ENCODE measurements around the gene ATP6V0C. TPM values are rescaled to one million over a fixed set of nuclear protein-coding genes. Genes with fewer than 3 reads are reported as not detected.

The ATP6V0C gene
- total RNA-seq, 1 experiment from 2014 or later, result 249 TPM

DNA sequence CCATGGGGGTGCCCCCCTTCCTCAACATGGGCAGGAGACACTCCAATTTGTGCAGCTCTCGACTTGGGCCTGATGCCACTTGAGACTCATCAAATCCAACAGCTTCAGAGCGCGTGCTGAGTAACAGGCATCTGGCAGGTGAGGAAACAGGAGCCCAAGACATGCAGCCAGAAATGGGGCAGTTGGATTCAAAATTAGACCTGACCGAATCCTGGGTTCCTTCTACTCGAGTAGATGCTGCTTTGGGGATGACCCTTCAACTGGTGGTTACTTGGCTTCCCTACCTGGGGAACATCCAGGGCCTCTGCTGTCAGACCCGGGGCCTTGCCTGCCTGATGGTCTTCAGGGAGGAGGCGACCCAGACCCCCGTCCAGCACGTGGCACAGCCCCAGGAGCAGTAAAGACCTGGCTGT is 43.1 kb upstream of the ATP6V0C start:
- H3K9me2 ChIP-seq (ENCODE audit: insufficient read depth), result no peaks in the 10 kb centered on the region
- peaks cover 19% of the 10 kb centered on the region; the same call in 1 of the 2 replicates for H3K4me1 ChIP-seq (replicated peaks; ENCODE audit: insufficient read depth)
- H2AFZ ChIP-seq, result no peak overlapping the region
- POLR2A ChIA-PET (ENCODE audit: unreplicated experiment), result interaction anchor here (0.6 to 0.7 kb wide), 2 partner anchors 168 to 213 kb away, joined by 3 to 6 read pairs; no protein-coding TSS in a partner anchor
- no peak overlapping the region for H3K4me3 ChIP-seq
- H3K27me3 ChIP-seq (ENCODE audit: insufficient read depth, low read depth), result no peaks in the 10 kb centered on the region
- DNase-seq, result no peak
- intact Hi-C loops (cut with micrococcal nuclease; ENCODE audit: unreplicated experiment), result no loop called here
- no peaks in the 10 kb centered on the region for H3K36me3 ChIP-seq (ENCODE audit: low read depth)
- H3F3A ChIP-seq (ENCODE audit: insufficient read depth, low read depth), result peaks cover 29% of the 10 kb centered on the region; the same call in 1 of the 2 replicates
- H3K27ac ChIP-seq, result no peak overlapping the region
- H3K4me2 ChIP-seq, result no peak overlapping the region
- H3K9me3 ChIP-seq (ENCODE audit: insufficient read depth, low read depth), result no peaks in the 10 kb centered on the region
- no peak for TF ChIP-seq EZH2 (IDR thresholded peaks at IDR 0.05; ENCODE audit: low read depth)
- TF ChIP-seq, protein P1, sequence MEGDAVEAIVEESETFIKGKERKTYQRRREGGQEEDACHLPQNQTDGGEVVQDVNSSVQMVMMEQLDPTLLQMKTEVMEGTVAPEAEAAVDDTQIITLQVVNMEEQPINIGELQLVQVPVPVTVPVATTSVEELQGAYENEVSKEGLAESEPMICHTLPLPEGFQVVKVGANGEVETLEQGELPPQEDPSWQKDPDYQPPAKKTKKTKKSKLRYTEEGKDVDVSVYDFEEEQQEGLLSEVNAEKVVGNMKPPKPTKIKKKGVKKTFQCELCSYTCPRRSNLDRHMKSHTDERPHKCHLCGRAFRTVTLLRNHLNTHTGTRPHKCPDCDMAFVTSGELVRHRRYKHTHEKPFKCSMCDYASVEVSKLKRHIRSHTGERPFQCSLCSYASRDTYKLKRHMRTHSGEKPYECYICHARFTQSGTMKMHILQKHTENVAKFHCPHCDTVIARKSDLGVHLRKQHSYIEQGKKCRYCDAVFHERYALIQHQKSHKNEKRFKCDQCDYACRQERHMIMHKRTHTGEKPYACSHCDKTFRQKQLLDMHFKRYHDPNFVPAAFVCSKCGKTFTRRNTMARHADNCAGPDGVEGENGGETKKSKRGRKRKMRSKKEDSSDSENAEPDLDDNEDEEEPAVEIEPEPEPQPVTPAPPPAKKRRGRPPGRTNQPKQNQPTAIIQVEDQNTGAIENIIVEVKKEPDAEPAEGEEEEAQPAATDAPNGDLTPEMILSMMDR (conservative IDR thresholded peaks at IDR 0.05), result no peak
- CTCF ChIA-PET, result no interaction called here
- H3K79me2 ChIP-seq (ENCODE audit: low read depth), result peaks cover 5% of the 10 kb centered on the region; the same call in 1 of the 2 replicates
- peaks cover 2% of the 10 kb centered on the region; the same call in 1 of the 2 replicates for H4K20me1 ChIP-seq (ENCODE audit: insufficient read depth)
- BruUV-seq (replicated peaks), result no TSS peak

DNA sequence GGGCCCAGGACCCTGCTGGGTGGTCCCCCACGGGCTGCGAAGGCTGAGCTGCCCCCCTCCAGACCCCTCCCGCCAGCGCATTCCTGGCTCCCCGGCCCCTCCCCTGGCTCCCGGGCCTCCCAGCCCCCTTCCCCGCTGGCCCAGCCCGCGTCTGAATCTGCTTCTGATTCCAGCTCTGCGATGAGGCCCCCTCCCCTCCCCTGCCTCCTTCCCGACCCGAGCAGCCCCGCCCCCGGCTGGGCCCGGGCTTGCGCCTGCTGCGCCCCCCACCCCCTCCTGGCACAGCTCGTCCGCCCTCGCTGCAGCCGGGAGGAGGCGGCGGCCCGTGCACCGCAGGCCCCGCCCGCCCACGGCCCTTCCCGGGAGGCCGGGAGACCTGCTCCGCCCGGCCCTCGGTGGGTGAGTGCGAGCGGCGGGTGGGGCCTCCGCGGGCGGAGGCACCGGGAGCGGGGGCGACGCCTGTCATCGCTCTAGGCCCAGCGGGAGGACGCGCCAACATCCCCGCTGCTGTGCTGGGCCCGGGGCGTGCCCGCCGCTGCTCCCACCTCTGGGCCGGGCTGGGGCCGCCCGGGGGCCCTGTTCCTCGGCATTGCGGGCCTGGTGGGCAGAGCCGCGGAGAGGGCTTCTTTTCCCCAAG is 42.6 kb upstream of the ATP6V0C start, which contains the start of gene NTN3:
TSS of gene NTN3 (plus strand) at position 282 of the 637 bp plus-strand sequence. CDS start 405 bp downstream, outside the sequence.
- BruUV-seq (replicated peaks), result no TSS peak
- Histone ChIP-seq H3K9me2 (ENCODE audit: insufficient read depth) (no peaks in the 10 kb centered on the region), H3F3A (ENCODE audit: insufficient read depth, low read depth) (peaks cover 28% of the 10 kb centered on the region; the same call in 1 of the 2 replicates), H2AFZ (no peak within 1 kb of the TSS), H3K27ac (no peak within 1 kb of the TSS), H3K36me3 (ENCODE audit: low read depth) (no peaks in the 10 kb centered on the region), H3K4me1 (replicated peaks; ENCODE audit: insufficient read depth) (peaks cover 24% of the 10 kb centered on the region; the same call in 1 of the 2 replicates), H3K79me2 (ENCODE audit: low read depth) (peaks cover 10% of the 10 kb centered on the region), H3K4me2 (no peak within 1 kb of the TSS), H3K4me3 (no peak within 1 kb of the TSS), H4K20me1 (ENCODE audit: insufficient read depth) (peaks cover 4% of the 10 kb centered on the region; the same call in 1 of the 2 replicates), H3K9me3 (ENCODE audit: insufficient read depth, low read depth) (no peaks in the 10 kb centered on the region), H3K27me3 (ENCODE audit: insufficient read depth, low read depth) (no peaks in the 10 kb centered on the region)
- CTCF ChIA-PET, result no interaction called here
- intact Hi-C loops (cut with micrococcal nuclease; ENCODE audit: unreplicated experiment), result no loop called here
- POLR2A ChIA-PET (ENCODE audit: unreplicated experiment), result interaction anchor here (0.6 kb wide), 1 partner anchor 213 kb away, joined by 6 read pairs; no protein-coding TSS in a partner anchor
- DNase-seq, result peak in 1 of 2 experiments; percentile 28
- TF ChIP-seq EZH2 (IDR thresholded peaks at IDR 0.05; ENCODE audit: low read depth), result no peak
- TF ChIP-seq, protein P1 (conservative IDR thresholded peaks at IDR 0.05), result no peak

DNA sequence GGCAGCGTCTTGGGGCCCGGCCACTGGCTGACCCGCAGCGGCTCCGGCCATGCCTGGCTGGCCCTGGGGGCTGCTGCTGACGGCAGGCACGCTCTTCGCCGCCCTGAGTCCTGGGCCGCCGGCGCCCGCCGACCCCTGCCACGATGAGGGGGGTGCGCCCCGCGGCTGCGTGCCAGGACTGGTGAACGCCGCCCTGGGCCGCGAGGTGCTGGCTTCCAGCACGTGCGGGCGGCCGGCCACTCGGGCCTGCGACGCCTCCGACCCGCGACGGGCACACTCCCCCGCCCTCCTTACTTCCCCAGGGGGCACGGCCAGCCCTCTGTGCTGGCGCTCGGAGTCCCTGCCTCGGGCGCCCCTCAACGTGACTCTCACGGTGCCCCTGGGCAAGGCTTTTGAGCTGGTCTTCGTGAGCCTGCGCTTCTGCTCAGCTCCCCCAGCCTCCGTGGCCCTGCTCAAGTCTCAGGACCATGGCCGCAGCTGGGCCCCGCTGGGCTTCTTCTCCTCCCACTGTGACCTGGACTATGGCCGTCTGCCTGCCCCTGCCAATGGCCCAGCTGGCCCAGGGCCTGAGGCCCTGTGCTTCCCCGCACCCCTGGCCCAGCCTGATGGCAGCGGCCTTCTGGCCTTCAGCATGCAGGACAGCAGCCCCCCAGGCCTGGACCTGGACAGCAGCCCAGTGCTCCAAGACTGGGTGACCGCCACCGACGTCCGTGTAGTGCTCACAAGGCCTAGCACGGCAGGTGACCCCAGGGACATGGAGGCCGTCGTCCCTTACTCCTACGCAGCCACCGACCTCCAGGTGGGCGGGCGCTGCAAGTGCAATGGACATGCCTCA is 41.9 kb upstream of the ATP6V0C start:
- Histone ChIP-seq H3K27ac (no peak overlapping the region), H3K4me2 (no peak overlapping the region), H3K4me1 (replicated peaks; ENCODE audit: insufficient read depth) (peaks cover 27% of the 10 kb centered on the region; the same call in 1 of the 2 replicates), H4K20me1 (ENCODE audit: insufficient read depth) (peaks cover 10% of the 10 kb centered on the region), H3K4me3 (no peak overlapping the region), H3K36me3 (ENCODE audit: low read depth) (no peaks in the 10 kb centered on the region), H3K79me2 (ENCODE audit: low read depth) (peaks cover 13% of the 10 kb centered on the region), H2AFZ (no peak overlapping the region), H3F3A (ENCODE audit: insufficient read depth, low read depth) (peaks cover 30% of the 10 kb centered on the region; the same call in 1 of the 2 replicates), H3K9me2 (ENCODE audit: insufficient read depth) (no peaks in the 10 kb centered on the region), H3K9me3 (ENCODE audit: insufficient read depth, low read depth) (no peaks in the 10 kb centered on the region), H3K27me3 (ENCODE audit: insufficient read depth, low read depth) (no peaks in the 10 kb centered on the region)
- intact Hi-C loops (cut with micrococcal nuclease; ENCODE audit: unreplicated experiment), result no loop called here
- BruUV-seq (replicated peaks), result no TSS peak
- ChIA-PET CTCF (no interaction called here), POLR2A (ENCODE audit: unreplicated experiment) (no interaction called here)
- no peak for DNase-seq
- no peak for TF ChIP-seq EZH2 (IDR thresholded peaks at IDR 0.05; ENCODE audit: low read depth)
- TF ChIP-seq, protein P1 (conservative IDR thresholded peaks at IDR 0.05), result no peak

All from PC-9 (cell line).